Keratinocyte (primary cell): Measurements from ENCODE around the gene SH3BGRL. TPM values are rescaled to one million over a fixed set of nuclear protein-coding genes. Genes with fewer than 3 reads are reported as not detected.

ENCODE experiments used
- DNase-seq: peaks from one replicate; pipeline ENCODE4 v3.0.0-alpha.2; 2011; ENCODE audit warnings: low read depth, missing footprints, low spot score
- FAIRE-seq: peaks from 2 replicates; lab custom pipeline; 2011; peaks lifted over from hg19 to GRCh38; lab: Jason Lieb, UNC
- H2AFZ ChIP-seq: 2 replicates; pipeline ENCODE4 v1.6.0; 2012; ENCODE audit warnings: low read length, control low read depth, inconsistent platforms; ENCODE audit not compliant: control insufficient read depth
- H3K27ac ChIP-seq: 2 replicates; pipeline ENCODE4 v1.5.1; 2011; ENCODE audit warnings: low read length; ENCODE audit not compliant: control insufficient read depth, insufficient read depth
- H3K27me3 ChIP-seq: 3 replicates; pipeline ENCODE4 v1.6.0; 2011; ENCODE audit warnings: low read length; ENCODE audit not compliant: control insufficient read depth, insufficient read depth; ENCODE audit errors: extremely low read depth
- H3K36me3 ChIP-seq, 2 experiments: 2 replicates in 1 of 2; 3 replicates in 1 of 2; pipeline ENCODE4 v1.5.1; 2011; ENCODE audit warnings: low read length in 2 of 2, mild to moderate bottlenecking in 1 of 2; ENCODE audit not compliant: control insufficient read depth in 2 of 2, insufficient read depth in 2 of 2; ENCODE audit errors: extremely low read depth in 1 of 2
- H3K4me1 ChIP-seq: 3 replicates; pipeline ENCODE4 v1.5.1; 2011; ENCODE audit warnings: low read length; ENCODE audit not compliant: control insufficient read depth, insufficient read depth; ENCODE audit errors: extremely low read depth
- H3K4me2 ChIP-seq: 3 replicates; pipeline ENCODE4 v1.6.0; 2011; ENCODE audit warnings: low read depth, low read length; ENCODE audit not compliant: control insufficient read depth, insufficient read depth; ENCODE audit errors: extremely low read depth
- H3K4me3 ChIP-seq, 3 experiments: fragments of 200-600 bp in 1 of 3; sonication (generic) in 1 of 3; 2 replicates in 2 of 3; 3 replicates in 1 of 3; pipeline ENCODE4 v1.5.1; 2011 to 2016; ENCODE audit warnings: low read length in 3 of 3, mild to moderate bottlenecking in 3 of 3, control low read depth in 2 of 3, inconsistent platforms in 1 of 3, low read depth in 1 of 3, mixed read lengths in 1 of 3, mixed run types in 1 of 3, moderate library complexity in 1 of 3; ENCODE audit not compliant: control insufficient read depth in 2 of 3, insufficient read depth in 2 of 3; ENCODE audit errors: extremely low read depth in 1 of 3
- H3K79me2 ChIP-seq: 2 replicates; pipeline ENCODE4 v1.6.0; 2012; ENCODE audit warnings: low read length; ENCODE audit not compliant: control insufficient read depth, insufficient read depth
- H3K9ac ChIP-seq: 3 replicates; pipeline ENCODE4 v1.6.0; 2011; ENCODE audit warnings: low read length; ENCODE audit not compliant: control insufficient read depth, insufficient read depth; ENCODE audit errors: extremely low read depth
- H3K9me1 ChIP-seq: 3 replicates; pipeline ENCODE4 v1.6.0; 2011; ENCODE audit warnings: low read length; ENCODE audit not compliant: control insufficient read depth, insufficient read depth; ENCODE audit errors: extremely low read depth
- H3K9me3 ChIP-seq: 2 replicates; pipeline ENCODE4 v1.5.1; 2012; ENCODE audit warnings: low read depth, low read length; ENCODE audit not compliant: control insufficient read depth
- H4K20me1 ChIP-seq: 3 replicates; pipeline ENCODE4 v1.6.0; 2011; ENCODE audit warnings: low read length; ENCODE audit not compliant: control insufficient read depth, insufficient read depth; ENCODE audit errors: extremely low read depth
- CTCF ChIP-seq, 3 experiments: IDR thresholded peaks in 1 of 3; conservative IDR thresholded peaks in 1 of 3; optimal IDR thresholded peaks in 1 of 3; 2 replicates in 2 of 3; 3 replicates in 1 of 3; pipeline versions ENCODE3 to v1.5.1; 2011; ENCODE audit warnings: low read length in 3 of 3, mild to moderate bottlenecking in 3 of 3, moderate library complexity in 2 of 3, control low read depth in 1 of 3, inconsistent platforms in 1 of 3; ENCODE audit not compliant: insufficient read depth in 2 of 3; ENCODE audit errors: extremely low read depth in 1 of 3
- EZH2 ChIP-seq: IDR thresholded peaks from one replicate; pipeline ENCODE4 v1.6.1; 2012; ENCODE audit warnings: inconsistent platforms, mild to moderate bottlenecking, low read length, moderate library complexity
- dilution Hi-C: fragments of 300-500 bp; cut with MboI; formaldehyde crosslinking; loops from one replicate; pipeline ENCODE4 v1.7.0; 2020; ENCODE audit warnings: low sequenced_read_pairs; ENCODE audit not compliant: extremely low pct_ligation_motif_present
- polyA minus RNA-seq, 3 experiments: library from RNA; depleted of rRNA, polyadenylated mRNA; stranded (reverse); fragments of >200 nt; gene quantifications; 1 replicate in 1 of 3; 2 replicates in 1 of 3; 3 replicates in 1 of 3; pipeline ENCODE4 v1.2.3, GENCODE V29; 2011
- polyA plus RNA-seq, 5 experiments: library from polyadenylated mRNA; depleted of rRNA in 3 of 5; stranded (reverse) in 3 of 5; stranded (forward) in 1 of 5; unstranded in 1 of 5; fragments of >200 nt; gene quantifications; 1 replicate in 1 of 5; 2 replicates in 3 of 5; 3 replicates in 1 of 5; pipeline versions ENCODE4 v1.2.1 to v1.2.3, GENCODE V29; 2011 to 2012; ENCODE audit warnings: missing spikeins in 2 of 5, low read depth in 1 of 5, low replicate concordance in 1 of 5

Gene SH3BGRL
- 72.5 to 92.0 TPM (median 82.4 TPM) in 3 replicates for polyA plus RNA-seq
- 12.4 TPM for polyA plus RNA-seq (2011; ENCODE audit: low read depth)
- polyA plus RNA-seq (2011; cell fraction: cytosol; rRNA removed): 113 and 204 TPM in 2 replicates
- polyA plus RNA-seq (2011; cell fraction: nucleus; rRNA removed): 50.8 and 57.0 TPM in 2 replicates
- polyA plus RNA-seq (2012; ENCODE audit: low replicate concordance): 26.4 and 50.7 TPM in 2 replicates
- 8.6 to 39.6 TPM (median 35.5 TPM) in 3 replicates for polyA minus RNA-seq
- 35.5 TPM for polyA minus RNA-seq (2011; cell fraction: cytosol; rRNA and poly(A)+ RNA removed)
- polyA minus RNA-seq (2011; cell fraction: nucleus; rRNA and poly(A)+ RNA removed): 11.3 and 27.0 TPM in 2 replicates

DNA sequence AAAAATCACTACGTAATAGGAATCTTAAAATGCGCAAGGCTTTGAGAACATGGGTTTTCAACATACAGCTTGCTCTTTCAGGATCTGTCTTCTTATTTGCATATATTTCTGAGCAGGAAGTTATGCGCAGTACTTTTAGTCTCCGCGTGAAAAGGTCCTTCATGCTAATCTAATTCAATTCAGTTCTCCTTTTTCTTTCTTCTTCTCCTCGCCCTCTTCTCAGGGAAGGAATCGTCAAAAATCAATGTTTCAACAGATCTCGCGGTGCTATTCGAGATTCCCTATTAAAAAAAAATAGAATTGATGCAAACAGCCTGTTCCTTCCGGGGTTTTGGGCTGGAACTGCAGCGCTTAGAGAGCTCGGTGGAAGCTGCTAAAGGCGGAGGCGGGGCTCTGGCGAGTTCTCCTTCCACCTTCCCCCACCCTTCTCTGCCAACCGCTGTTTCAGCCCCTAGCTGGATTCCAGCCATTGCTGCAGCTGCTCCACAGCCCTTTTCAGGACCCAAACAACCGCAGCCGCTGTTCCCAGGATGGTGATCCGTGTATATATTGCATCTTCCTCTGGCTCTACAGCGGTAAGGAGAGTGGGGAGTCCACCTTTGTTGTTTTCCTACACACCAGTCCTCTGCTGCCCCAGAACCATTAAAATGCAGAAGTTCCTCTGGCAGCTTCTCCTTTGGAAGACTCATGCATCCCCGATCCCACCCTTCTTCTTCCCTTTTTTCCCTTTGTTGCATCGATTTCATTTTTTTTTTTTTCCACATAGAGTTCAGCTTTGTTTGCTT, at the start of gene SH3BGRL, which contains the start of gene HMGN5:
TSS of gene SH3BGRL (plus strand) at position 432 of the 785 bp plus-strand sequence. CDS start at position 531, 99 bp downstream.
TSS of gene HMGN5 (minus strand) at position 243 of the 785 bp plus-strand sequence. CDS start 80,364 bp downstream, outside the sequence.
- Histone ChIP-seq H2AFZ (peak within 1 kb of the TSS; percentile 88), H3K79me2 (peaks cover 7% of the 10 kb centered on the region), H3K27me3 (no peaks in the 10 kb centered on the region), H3K9ac (peak within 1 kb of the TSS; percentile 75), H3K9me3 (no peaks in the 10 kb centered on the region), H3K9me1 (no peaks in the 10 kb centered on the region), H3K27ac (peak within 1 kb of the TSS; percentile 69), H3K4me1 (peaks cover 4% of the 10 kb centered on the region), H3K36me3 (no peaks in the 10 kb centered on the region), H4K20me1 (no peaks in the 10 kb centered on the region), H3K4me3 (peak within 1 kb of the TSS; percentile 47 to 86 (median 77)), H3K4me2 (peak within 1 kb of the TSS; percentile 88)
- no peak for FAIRE-seq
- TF ChIP-seq CTCF (optimal IDR thresholded peaks at IDR 0.05 in 1 of 3, IDR thresholded peaks at IDR 0.05 in 1 of 3, conservative IDR thresholded peaks at IDR 0.05 in 1 of 3; ENCODE audit: extremely low read depth in 1 of 3, insufficient read depth in 2 of 3, low read length in 3 of 3) (no peak), EZH2 (no peak)
- peak; percentile 28 for DNase-seq
- dilution Hi-C loops: no loop called here

- Histone ChIP-seq H3K9me1 (no peaks in the 10 kb centered on the region), H3K4me3 (no peak overlapping the region), H3K9me3 (no peaks in the 10 kb centered on the region), H2AFZ (no peak overlapping the region), H3K9ac (no peak overlapping the region), H3K4me2 (no peak overlapping the region), H3K79me2 (no peaks in the 10 kb centered on the region), H3K4me1 (no peaks in the 10 kb centered on the region), H3K27me3 (no peaks in the 10 kb centered on the region), H3K36me3 (no peaks in the 10 kb centered on the region), H3K27ac (no peak overlapping the region), H4K20me1 (no peaks in the 10 kb centered on the region)
- FAIRE-seq (no peak), DNase-seq (no peak)
- TF ChIP-seq CTCF (optimal IDR thresholded peaks at IDR 0.05 in 1 of 3, IDR thresholded peaks at IDR 0.05 in 1 of 3, conservative IDR thresholded peaks at IDR 0.05 in 1 of 3; ENCODE audit: extremely low read depth in 1 of 3, insufficient read depth in 2 of 3, low read length in 3 of 3) (no peak), EZH2 (no peak)
- dilution Hi-C loops: no loop called here
Measured at GRCh38 chrX:81168391-81168790, 33.5 kb upstream of the SH3BGRL start.
